Right atrium auricular region (tissue), 2 donors: ENCODE data around the gene UNC13D. TPM values are rescaled to one million over a fixed set of nuclear protein-coding genes. Genes with fewer than 3 reads are reported as not detected.

Experiments used
- DNase-seq: peaks from one replicate; pipeline ENCODE4 v3.0.0-alpha.2; 2019; ENCODE audit warnings: low spot score
- H3K27ac ChIP-seq, 2 donors: fragments of 200-600 bp; sonication (generic); 1 replicate in 1 of 2; 2 replicates in 1 of 2; pipeline ENCODE4 v1.5.1; 2016 to 2019
- H3K27me3 ChIP-seq, 2 donors: fragments of 200-600 bp; sonication (generic); one replicate each; pipeline versions ENCODE4 v1.5.1 to v1.6.0; 2017 to 2019
- H3K36me3 ChIP-seq: fragments of 200-600 bp; sonication (generic); one replicate; pipeline ENCODE4 v1.5.1; 2016
- H3K4me1 ChIP-seq, 2 donors: fragments of 200-600 bp; sonication (generic); one replicate each; pipeline versions ENCODE4 v1.5.1 to v1.6.0; 2017 to 2019
- H3K4me3 ChIP-seq, 2 donors: fragments of 200-600 bp; sonication (generic); 1 replicate in 1 of 2; 2 replicates in 1 of 2; pipeline ENCODE4 v1.5.1; 2017 to 2019; ENCODE audit warnings: mild to moderate bottlenecking in 1 of 2, moderate library complexity in 1 of 2
- H3K9me3 ChIP-seq, 2 donors: fragments of 200-600 bp; sonication (generic); one replicate each; pipeline ENCODE4 v1.5.1; 2019
- CTCF ChIP-seq, 2 donors: fragments of 200-600 bp; sonication (generic); IDR thresholded peaks; one replicate each; pipeline ENCODE4 v1.5.1; 2019; ENCODE audit warnings: antibody characterized with exemption in 2 of 2
- total RNA-seq, 2 donors: library from RNA; depleted of rRNA; stranded (reverse); fragments of >200 nt; gene quantifications; one replicate each; pipeline ENCODE4 v1.1.0, GENCODE V29; 2016

Gene UNC13D
- total RNA-seq, 2 donors from 2014 or later: 11.1 to 25.9 TPM

GRCh38 chr17:75822800-75823166 lies 21.4 kb downstream of the UNC13D start:
- Histone ChIP-seq H3K4me1 (peaks cover 0 to 29% of the 10 kb centered on the region in 2 donors), H3K36me3 (peaks cover 69% of the 10 kb centered on the region), H3K4me3 (no peak overlapping the region), H3K9me3 (no peaks in the 10 kb centered on the region), H3K27ac (peak overlapping the region in 1 of 2 donors; percentile 31), H3K27me3 (no peaks in the 10 kb centered on the region)
- no peak for DNase-seq
- TF ChIP-seq CTCF (IDR thresholded peaks at IDR 0.05): no peak

GRCh38 chr17:75822119-75822799 lies 21.9 kb downstream of the UNC13D start:
- Histone ChIP-seq H3K4me1 (peaks cover 0 to 24% of the 10 kb centered on the region in 2 donors), H3K9me3 (no peaks in the 10 kb centered on the region), H3K27me3 (no peaks in the 10 kb centered on the region), H3K36me3 (peaks cover 74% of the 10 kb centered on the region), H3K4me3 (no peak overlapping the region), H3K27ac (peak overlapping the region in 1 of 2 donors; percentile 31)
- DNase-seq: no peak
- no peak for TF ChIP-seq CTCF (IDR thresholded peaks at IDR 0.05)

GRCh38 chr17:75821552-75821951 lies 22.7 kb downstream of the UNC13D start:
- Histone ChIP-seq H3K4me3 (no peak overlapping the region), H3K27ac (no peak overlapping the region), H3K9me3 (no peaks in the 10 kb centered on the region), H3K27me3 (no peaks in the 10 kb centered on the region), H3K36me3 (peaks cover 82% of the 10 kb centered on the region), H3K4me1 (peaks cover 0 to 17% of the 10 kb centered on the region in 2 donors)
- no peak for TF ChIP-seq CTCF (IDR thresholded peaks at IDR 0.05)
- DNase-seq: no peak

GRCh38 chr17:75820094-75821080 lies 23.8 kb downstream of the UNC13D start:
- no peak for TF ChIP-seq CTCF (IDR thresholded peaks at IDR 0.05)
- H3K4me1 ChIP-seq: peaks cover 0 to 17% of the 10 kb centered on the region in 2 donors
- H3K9me3 ChIP-seq: no peaks in the 10 kb centered on the region
- H3K4me3 ChIP-seq: no peak overlapping the region
- no peak for DNase-seq
- no peak overlapping the region for H3K27ac ChIP-seq
- peaks cover 92% of the 10 kb centered on the region for H3K36me3 ChIP-seq
- no peaks in the 10 kb centered on the region for H3K27me3 ChIP-seq

GRCh38 chr17:75819678-75820077 lies 24.5 kb downstream of the UNC13D start:
- peaks cover 98% of the 10 kb centered on the region for H3K36me3 ChIP-seq
- peaks cover 0 to 13% of the 10 kb centered on the region in 2 donors for H3K4me1 ChIP-seq
- no peak overlapping the region for H3K27ac ChIP-seq
- H3K27me3 ChIP-seq: no peaks in the 10 kb centered on the region
- no peak for DNase-seq
- no peaks in the 10 kb centered on the region for H3K9me3 ChIP-seq
- no peak overlapping the region for H3K4me3 ChIP-seq
- no peak for TF ChIP-seq CTCF (IDR thresholded peaks at IDR 0.05)
